ENCODE measurements around the gene KRTAP2-3. TPM values are rescaled to one million over a fixed set of nuclear protein-coding genes. Genes with fewer than 3 reads are reported as not detected.

Gene KRTAP2-3
- not detected in 5 replicates for total RNA-seq (2022; extraction: Qiagen RNA extraction; ENCODE audit: low read depth)

GRCh38 chr17:41060052-41060604 lies at the start of gene KRTAP2-3:
Gene KRTAP2-3 (minus strand): TSS chr17:41060114. CDS start chr17:41060050, 64 bp downstream.

GRCh38 chr17:41105347-41105746 lies 45.4 kb upstream of the KRTAP2-3 start, which contains the start of gene KRTAP4-9:
Gene KRTAP4-9 (plus strand): TSS chr17:41105389. CDS start chr17:41105389, 0 bp downstream.

GRCh38 chr17:41101586-41102259 lies 41.8 kb upstream of the KRTAP2-3 start, which contains the start of gene KRTAP4-16:
Gene KRTAP4-16 (minus strand): TSS chr17:41102209. CDS start chr17:41102209, 0 bp downstream.

GRCh38 chr17:41098042-41098441 lies 38.1 kb upstream of the KRTAP2-3 start, which contains the start of gene KRTAP4-8:
Gene KRTAP4-8 (minus strand): TSS chr17:41098142. CDS start chr17:41098084, 58 bp downstream.

GRCh38 chr17:41084100-41084856 lies 24.4 kb upstream of the KRTAP2-3 start, which contains the start of gene KRTAP4-7:
Gene KRTAP4-7 (plus strand): TSS chr17:41084150. CDS start chr17:41084207, 57 bp downstream.

GRCh38 chr17:41065829-41066624 lies 6.1 kb upstream of the KRTAP2-3 start, which contains the start of gene KRTAP2-4:
Gene KRTAP2-4 (minus strand): TSS chr17:41065879. CDS start chr17:41065845, 34 bp downstream.

GRCh38 chr17:41055130-41055529 lies 4.8 kb downstream of the KRTAP2-3 start, which contains the start of gene KRTAP2-2:
Gene KRTAP2-2 (minus strand): TSS chr17:41055230. CDS start chr17:41055211, 19 bp downstream.

GRCh38 chr17:41046735-41047465 lies 13.0 kb downstream of the KRTAP2-3 start, which contains the start of gene KRTAP2-1:
Gene KRTAP2-1 (minus strand): TSS chr17:41047316. CDS start chr17:41047267, 49 bp downstream.

GRCh38 chr17:41040783-41041571 lies 18.9 kb downstream of the KRTAP2-3 start, which contains the start of gene KRTAP1-1:
Gene KRTAP1-1 (minus strand): TSS chr17:41041450. CDS start chr17:41041397, 53 bp downstream.

GRCh38 chr17:41034346-41034935 lies 25.5 kb downstream of the KRTAP2-3 start, which contains the start of gene KRTAP1-3:
Gene KRTAP1-3 (minus strand): TSS chr17:41034874. CDS start chr17:41034821, 53 bp downstream.

GRCh38 chr17:41029633-41030245 lies 30.2 kb downstream of the KRTAP2-3 start, which contains the start of gene KRTAP1-4:
Gene KRTAP1-4 (minus strand): TSS chr17:41030195. CDS start chr17:41030078, 117 bp downstream.

GRCh38 chr17:41026715-41027471 lies 33.0 kb downstream of the KRTAP2-3 start, which contains the start of gene KRTAP1-5:
Gene KRTAP1-5 (minus strand): TSS chr17:41027208. CDS start chr17:41027155, 53 bp downstream.

Other genes with a start within 250 kb of the KRTAP2-3 start
- 89.0 to 122 TPM (median 115 TPM) in 5 replicates for gene KRT10, start 237.5 kb downstream of the KRTAP2-3 start, total RNA-seq (2022; extraction: Qiagen RNA extraction; ENCODE audit: low read depth)
- gene KRT12, start 192.9 kb downstream of the KRTAP2-3 start, total RNA-seq (2022; extraction: Qiagen RNA extraction; ENCODE audit: low read depth): not detected in 5 replicates
- 0.17 to 0.43 TPM (median 0.28 TPM) in 5 replicates for gene KRT20, start 174.9 kb downstream of the KRTAP2-3 start, total RNA-seq (2022; extraction: Qiagen RNA extraction; ENCODE audit: low read depth)
- gene KRT23, start 122.5 kb downstream of the KRTAP2-3 start, total RNA-seq (2022; extraction: Qiagen RNA extraction; ENCODE audit: low read depth): 0.06 to 0.30 TPM (median 0.08 TPM) in 3 of 5 replicates, not detected in the others
- gene KRT39, start 93.2 kb downstream of the KRTAP2-3 start, total RNA-seq (2022; extraction: Qiagen RNA extraction; ENCODE audit: low read depth): not detected in 5 replicates
- gene KRT40, start 75.8 kb downstream of the KRTAP2-3 start, total RNA-seq (2022; extraction: Qiagen RNA extraction; ENCODE audit: low read depth): not detected in 5 replicates
- not detected in 5 replicates for gene KRTAP3-3, start 66.0 kb downstream of the KRTAP2-3 start, total RNA-seq (2022; extraction: Qiagen RNA extraction; ENCODE audit: low read depth)
- 0.36 to 0.50 TPM (median 0.42 TPM) in 3 of 5 replicates, not detected in the others for gene KRTAP3-2, start 60.2 kb downstream of the KRTAP2-3 start, total RNA-seq (2022; extraction: Qiagen RNA extraction; ENCODE audit: low read depth)
- not detected in 5 replicates for gene KRTAP3-1, start 51.0 kb downstream of the KRTAP2-3 start, total RNA-seq (2022; extraction: Qiagen RNA extraction; ENCODE audit: low read depth)
- not detected in 5 replicates for gene KRTAP1-5, start 32.9 kb downstream of the KRTAP2-3 start, total RNA-seq (2022; extraction: Qiagen RNA extraction; ENCODE audit: low read depth)
- gene KRTAP1-4, start 29.9 kb downstream of the KRTAP2-3 start, total RNA-seq (2022; extraction: Qiagen RNA extraction; ENCODE audit: low read depth): not detected in 5 replicates
- gene KRTAP1-3, start 25.2 kb downstream of the KRTAP2-3 start, total RNA-seq (2022; extraction: Qiagen RNA extraction; ENCODE audit: low read depth): not detected in 5 replicates
- not detected in 5 replicates for gene KRTAP1-1, start 18.7 kb downstream of the KRTAP2-3 start, total RNA-seq (2022; extraction: Qiagen RNA extraction; ENCODE audit: low read depth)
- gene KRTAP2-1, start 12.8 kb downstream of the KRTAP2-3 start, total RNA-seq (2022; extraction: Qiagen RNA extraction; ENCODE audit: low read depth): not detected in 5 replicates
- gene KRTAP2-2, start 4.9 kb downstream of the KRTAP2-3 start, total RNA-seq (2022; extraction: Qiagen RNA extraction; ENCODE audit: low read depth): not detected in 5 replicates
- gene KRTAP2-4, start 5.8 kb upstream of the KRTAP2-3 start, total RNA-seq (2022; extraction: Qiagen RNA extraction; ENCODE audit: low read depth): not detected in 5 replicates
- gene KRTAP4-7, start 24.0 kb upstream of the KRTAP2-3 start, total RNA-seq (2022; extraction: Qiagen RNA extraction; ENCODE audit: low read depth): not detected in 5 replicates
- 0.08 TPM in 1 of 5 replicates, not detected in the others for gene KRTAP4-8, start 38.0 kb upstream of the KRTAP2-3 start, total RNA-seq (2022; extraction: Qiagen RNA extraction; ENCODE audit: low read depth)
- gene KRTAP4-16, start 42.1 kb upstream of the KRTAP2-3 start, total RNA-seq (2022; extraction: Qiagen RNA extraction; ENCODE audit: low read depth): not detected in 5 replicates
- gene KRTAP4-9, start 45.3 kb upstream of the KRTAP2-3 start, total RNA-seq (2022; extraction: Qiagen RNA extraction; ENCODE audit: low read depth): not detected in 5 replicates
- not detected in 5 replicates for gene KRTAP4-11, start 58.3 kb upstream of the KRTAP2-3 start, total RNA-seq (2022; extraction: Qiagen RNA extraction; ENCODE audit: low read depth)
- not detected in 5 replicates for gene KRTAP4-12, start 64.1 kb upstream of the KRTAP2-3 start, total RNA-seq (2022; extraction: Qiagen RNA extraction; ENCODE audit: low read depth)
- not detected in 5 replicates for gene KRTAP4-6, start 80.4 kb upstream of the KRTAP2-3 start, total RNA-seq (2022; extraction: Qiagen RNA extraction; ENCODE audit: low read depth)
- not detected in 5 replicates for gene KRTAP4-5, start 89.7 kb upstream of the KRTAP2-3 start, total RNA-seq (2022; extraction: Qiagen RNA extraction; ENCODE audit: low read depth)
- not detected in 5 replicates for gene KRTAP4-4, start 100.6 kb upstream of the KRTAP2-3 start, total RNA-seq (2022; extraction: Qiagen RNA extraction; ENCODE audit: low read depth)
- gene KRTAP4-3, start 108.1 kb upstream of the KRTAP2-3 start, total RNA-seq (2022; extraction: Qiagen RNA extraction; ENCODE audit: low read depth): not detected in 5 replicates
- gene KRTAP4-2, start 118.1 kb upstream of the KRTAP2-3 start, total RNA-seq (2022; extraction: Qiagen RNA extraction; ENCODE audit: low read depth): not detected in 5 replicates
- gene KRTAP4-1, start 124.8 kb upstream of the KRTAP2-3 start, total RNA-seq (2022; extraction: Qiagen RNA extraction; ENCODE audit: low read depth): 0.17 to 0.25 TPM (median 0.24 TPM) in 4 of 5 replicates, not detected in the other
- gene KRTAP9-1, start 129.8 kb upstream of the KRTAP2-3 start, total RNA-seq (2022; extraction: Qiagen RNA extraction; ENCODE audit: low read depth): not detected in 5 replicates
- gene KRTAP9-2, start 166.5 kb upstream of the KRTAP2-3 start, total RNA-seq (2022; extraction: Qiagen RNA extraction; ENCODE audit: low read depth): not detected in 5 replicates
- gene KRTAP9-3, start 172.3 kb upstream of the KRTAP2-3 start, total RNA-seq (2022; extraction: Qiagen RNA extraction; ENCODE audit: low read depth): not detected in 5 replicates
- gene KRTAP9-8, start 177.9 kb upstream of the KRTAP2-3 start, total RNA-seq (2022; extraction: Qiagen RNA extraction; ENCODE audit: low read depth): not detected in 5 replicates
- gene KRTAP9-4, start 189.6 kb upstream of the KRTAP2-3 start, total RNA-seq (2022; extraction: Qiagen RNA extraction; ENCODE audit: low read depth): not detected in 5 replicates
- gene KRTAP9-9, start 195.3 kb upstream of the KRTAP2-3 start, total RNA-seq (2022; extraction: Qiagen RNA extraction; ENCODE audit: low read depth): not detected in 5 replicates
- gene KRTAP9-6, start 205.3 kb upstream of the KRTAP2-3 start, total RNA-seq (2022; extraction: Qiagen RNA extraction; ENCODE audit: low read depth): not detected in 5 replicates
- not detected in 5 replicates for gene KRTAP9-7, start 215.6 kb upstream of the KRTAP2-3 start, total RNA-seq (2022; extraction: Qiagen RNA extraction; ENCODE audit: low read depth)
- gene KRTAP29-1, start 242.7 kb upstream of the KRTAP2-3 start, total RNA-seq (2022; extraction: Qiagen RNA extraction; ENCODE audit: low read depth): not detected in 5 replicates
- not detected in 5 replicates for gene KRTAP16-1, start 249.2 kb upstream of the KRTAP2-3 start, total RNA-seq (2022; extraction: Qiagen RNA extraction; ENCODE audit: low read depth)